Neutrophil (primary cell): ENCODE measurements around the gene RASSF5.
A peak's percentile ranks its signal among the peaks of the same experiment; 100 is the strongest.

ENCODE experiments used
- H3K27ac ChIP-seq: fragments of 200-600 bp; sonication (generic); 2 replicates; pipeline ENCODE4 v1.5.1; 2016; ENCODE audit warnings: mild to moderate bottlenecking, moderate library complexity
- H3K27me3 ChIP-seq: fragments of 200-600 bp; sonication (generic); 2 replicates; pipeline ENCODE4 v1.6.0; 2016; ENCODE audit warnings: mild to moderate bottlenecking
- H3K36me3 ChIP-seq: fragments of 200-600 bp; sonication (generic); 2 replicates; pipeline ENCODE4 v1.5.1; 2017
- H3K4me1 ChIP-seq, 2 experiments: fragments of 200-600 bp in 1 of 2; sonication (generic) in 1 of 2; 1 replicate in 1 of 2; 2 replicates in 1 of 2; pipeline versions ENCODE4 v1.5.1 to v1.6.1; 2013 to 2016; ENCODE audit warnings: low read depth in 1 of 2, low read length in 1 of 2, mild to moderate bottlenecking in 1 of 2, moderate library complexity in 1 of 2; ENCODE audit not compliant: control insufficient read depth in 1 of 2, insufficient read depth in 1 of 2
- H3K4me3 ChIP-seq, 2 experiments: fragments of 200-600 bp in 1 of 2; sonication (generic) in 1 of 2; 1 replicate in 1 of 2; 2 replicates in 1 of 2; pipeline ENCODE4 v1.5.1; 2013 to 2016; ENCODE audit warnings: low read depth in 1 of 2, low read length in 1 of 2, mild to moderate bottlenecking in 1 of 2, moderate library complexity in 1 of 2
- H3K9me3 ChIP-seq: fragments of 200-600 bp; sonication (generic); 2 replicates; pipeline ENCODE4 v1.5.1; 2016
- TF ChIP-seq, protein P1 (sequence below): fragments of 200-600 bp; sonication (generic); IDR thresholded peaks from 2 replicates; pipeline ENCODE4 v1.5.1; 2016; ENCODE audit warnings: antibody characterized with exemption

The RASSF5 gene

DNA sequence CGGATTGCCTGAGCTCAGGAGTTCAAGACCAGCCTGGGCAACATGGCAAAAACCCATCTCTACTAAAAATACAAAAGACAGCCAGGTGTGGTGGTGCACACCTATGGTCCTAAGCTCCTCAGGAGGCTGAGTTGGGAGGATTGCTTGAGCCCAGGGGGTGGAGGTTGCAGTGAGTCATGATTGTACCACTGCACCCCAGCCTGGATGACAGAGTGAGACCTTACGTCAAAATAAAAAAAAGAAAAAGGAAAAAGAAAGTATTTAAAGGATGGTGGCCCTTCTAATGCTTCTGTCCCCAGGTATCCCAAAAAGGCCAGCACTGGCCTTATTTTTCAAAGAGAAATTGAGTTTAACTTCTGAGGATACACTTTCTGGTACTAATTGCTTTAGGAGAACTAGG lies 35.3 kb upstream of the RASSF5 start:
- TF ChIP-seq, protein P1, sequence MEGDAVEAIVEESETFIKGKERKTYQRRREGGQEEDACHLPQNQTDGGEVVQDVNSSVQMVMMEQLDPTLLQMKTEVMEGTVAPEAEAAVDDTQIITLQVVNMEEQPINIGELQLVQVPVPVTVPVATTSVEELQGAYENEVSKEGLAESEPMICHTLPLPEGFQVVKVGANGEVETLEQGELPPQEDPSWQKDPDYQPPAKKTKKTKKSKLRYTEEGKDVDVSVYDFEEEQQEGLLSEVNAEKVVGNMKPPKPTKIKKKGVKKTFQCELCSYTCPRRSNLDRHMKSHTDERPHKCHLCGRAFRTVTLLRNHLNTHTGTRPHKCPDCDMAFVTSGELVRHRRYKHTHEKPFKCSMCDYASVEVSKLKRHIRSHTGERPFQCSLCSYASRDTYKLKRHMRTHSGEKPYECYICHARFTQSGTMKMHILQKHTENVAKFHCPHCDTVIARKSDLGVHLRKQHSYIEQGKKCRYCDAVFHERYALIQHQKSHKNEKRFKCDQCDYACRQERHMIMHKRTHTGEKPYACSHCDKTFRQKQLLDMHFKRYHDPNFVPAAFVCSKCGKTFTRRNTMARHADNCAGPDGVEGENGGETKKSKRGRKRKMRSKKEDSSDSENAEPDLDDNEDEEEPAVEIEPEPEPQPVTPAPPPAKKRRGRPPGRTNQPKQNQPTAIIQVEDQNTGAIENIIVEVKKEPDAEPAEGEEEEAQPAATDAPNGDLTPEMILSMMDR, result no peak
- Histone ChIP-seq H3K27me3 (no peaks in the 10 kb centered on the region), H3K4me3 (no peak overlapping the region), H3K36me3 (peaks cover 18% of the 10 kb centered on the region), H3K27ac (peak overlapping the region; percentile 71), H3K4me1 (peaks cover 58 to 63% of the 10 kb centered on the region in 2 experiments), H3K9me3 (no peaks in the 10 kb centered on the region)

DNA sequence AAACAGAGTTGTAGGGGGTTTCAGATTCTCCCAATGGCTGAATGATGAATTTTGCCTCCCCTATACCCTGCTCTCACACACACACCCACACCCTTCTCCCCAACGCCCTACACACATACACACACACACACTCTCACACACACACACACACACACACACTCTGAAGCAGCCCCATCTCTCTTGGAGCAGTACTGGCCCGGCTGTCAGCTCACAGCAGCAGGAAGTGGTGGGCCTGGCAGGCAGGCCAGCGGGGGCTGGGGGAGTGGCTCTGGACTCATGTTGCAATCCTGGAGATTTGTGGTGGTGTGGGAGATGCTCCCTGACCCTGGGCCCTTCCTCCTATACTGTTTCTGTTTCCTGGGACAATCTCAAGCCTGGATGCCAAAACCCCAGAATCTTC lies 34.9 kb upstream of the RASSF5 start:
- H3K36me3 ChIP-seq, result peaks cover 20% of the 10 kb centered on the region
- H3K27me3 ChIP-seq, result no peaks in the 10 kb centered on the region
- peaks cover 55 to 60% of the 10 kb centered on the region in 2 experiments for H3K4me1 ChIP-seq
- TF ChIP-seq, protein P1, result no peak
- peak overlapping the region; percentile 71 for H3K27ac ChIP-seq
- no peaks in the 10 kb centered on the region for H3K9me3 ChIP-seq
- no peak overlapping the region for H3K4me3 ChIP-seq

DNA sequence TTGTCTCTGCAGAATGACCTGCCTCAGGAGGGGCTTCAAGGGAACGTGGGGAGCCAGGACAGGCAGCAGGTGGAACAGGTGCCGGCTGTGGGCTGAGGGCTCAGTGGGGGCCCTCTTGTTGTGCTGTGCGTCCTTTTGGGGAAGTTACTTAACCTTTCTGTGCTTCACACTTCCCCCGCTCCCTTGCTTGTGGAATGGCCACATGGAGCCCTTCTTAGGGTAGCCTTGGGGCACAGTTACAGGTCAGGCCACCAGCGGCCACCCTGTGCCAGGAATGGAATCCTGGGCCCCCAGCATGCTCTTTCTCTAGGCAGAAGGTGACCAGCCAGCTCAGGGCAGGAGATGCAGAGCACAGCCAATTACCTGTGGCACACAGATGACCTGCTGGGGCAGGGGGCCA lies 34.4 kb upstream of the RASSF5 start:
- TF ChIP-seq, protein P1, result no peak
- no peaks in the 10 kb centered on the region for H3K9me3 ChIP-seq
- H3K4me1 ChIP-seq, result peaks cover 51 to 55% of the 10 kb centered on the region in 2 experiments
- H3K27ac ChIP-seq, result peak overlapping the region; percentile 71
- H3K4me3 ChIP-seq, result no peak overlapping the region
- H3K27me3 ChIP-seq, result no peaks in the 10 kb centered on the region
- peaks cover 21% of the 10 kb centered on the region for H3K36me3 ChIP-seq

DNA sequence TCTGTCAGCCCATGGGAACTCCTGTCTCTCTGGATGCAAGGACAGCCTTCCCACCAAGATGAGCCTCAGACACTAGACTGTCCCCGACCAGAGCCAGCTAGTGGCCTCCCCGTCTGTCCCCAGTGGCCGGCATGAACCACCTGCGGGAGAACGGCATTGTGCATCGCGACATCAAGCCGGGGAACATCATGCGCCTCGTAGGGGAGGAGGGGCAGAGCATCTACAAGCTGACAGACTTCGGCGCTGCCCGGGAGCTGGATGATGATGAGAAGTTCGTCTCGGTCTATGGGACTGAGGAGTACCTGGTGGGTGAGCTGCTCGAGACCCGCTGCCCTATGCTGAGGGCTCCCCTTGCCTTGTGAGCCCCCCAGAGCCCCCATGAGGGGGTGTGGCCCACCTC lies 31.3 kb upstream of the RASSF5 start:
- H3K36me3 ChIP-seq, result peaks cover 36% of the 10 kb centered on the region
- peaks cover 19 to 24% of the 10 kb centered on the region in 2 experiments for H3K4me1 ChIP-seq
- H3K4me3 ChIP-seq, result no peak overlapping the region
- no peak overlapping the region for H3K27ac ChIP-seq
- H3K27me3 ChIP-seq, result no peaks in the 10 kb centered on the region
- no peaks in the 10 kb centered on the region for H3K9me3 ChIP-seq
- TF ChIP-seq, protein P1, result no peak

DNA sequence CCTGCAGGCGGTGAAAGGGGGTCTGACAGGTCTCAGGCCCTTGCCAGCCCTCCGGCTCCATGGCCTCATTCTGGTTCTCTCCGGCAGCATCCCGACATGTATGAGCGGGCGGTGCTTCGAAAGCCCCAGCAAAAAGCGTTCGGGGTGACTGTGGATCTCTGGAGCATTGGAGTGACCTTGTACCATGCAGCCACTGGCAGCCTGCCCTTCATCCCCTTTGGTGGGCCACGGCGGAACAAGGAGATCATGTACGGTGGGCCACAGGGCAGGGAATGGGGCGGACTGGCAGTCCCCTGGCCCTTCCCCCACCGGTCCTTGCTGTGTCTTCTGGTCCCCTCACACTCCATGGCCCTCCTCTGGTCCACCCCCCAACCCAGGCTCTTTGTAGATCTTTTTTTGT lies 30.7 kb upstream of the RASSF5 start:
- no peak overlapping the region for H3K4me3 ChIP-seq
- H3K36me3 ChIP-seq, result peaks cover 36% of the 10 kb centered on the region
- H3K4me1 ChIP-seq, result peaks cover 14 to 19% of the 10 kb centered on the region in 2 experiments
- TF ChIP-seq, protein P1, result no peak
- H3K9me3 ChIP-seq, result no peaks in the 10 kb centered on the region
- H3K27ac ChIP-seq, result no peak overlapping the region
- no peaks in the 10 kb centered on the region for H3K27me3 ChIP-seq

DNA sequence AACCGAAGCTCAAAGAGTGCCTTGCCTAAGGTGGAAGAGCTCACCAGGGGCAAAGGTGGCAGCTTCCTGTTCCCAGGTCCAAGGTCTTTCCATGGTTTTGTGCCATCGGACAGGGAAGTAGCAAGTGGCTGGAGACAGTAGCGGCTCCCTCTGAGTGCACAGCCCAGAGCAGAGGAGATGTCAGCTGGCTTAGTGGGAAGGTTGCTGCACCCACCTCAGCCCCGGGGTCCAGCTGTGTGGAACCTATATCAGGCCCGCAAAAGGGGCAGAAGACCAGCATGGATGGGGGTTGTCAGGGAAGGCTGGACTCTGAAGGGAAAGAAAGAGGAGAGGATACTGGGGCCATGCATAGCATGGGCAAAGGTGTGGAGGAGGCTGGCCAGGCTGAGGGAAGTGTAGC lies 30.2 kb upstream of the RASSF5 start:
- TF ChIP-seq, protein P1, result no peak

More for the DNA sequence above, 30.2 kb upstream of the RASSF5 start:
- Histone ChIP-seq H3K36me3 (peaks cover 36% of the 10 kb centered on the region), H3K27ac (no peak overlapping the region), H3K4me1 (peaks cover 14 to 15% of the 10 kb centered on the region in 2 experiments), H3K9me3 (no peaks in the 10 kb centered on the region), H3K4me3 (no peak overlapping the region), H3K27me3 (no peaks in the 10 kb centered on the region)
